ENCODE measurements around the gene ACKR3.

GRCh38 chr2:236553522-236553921 lies 16.1 kb upstream of the ACKR3 start:
- TF ChIP-seq, protein P1, sequence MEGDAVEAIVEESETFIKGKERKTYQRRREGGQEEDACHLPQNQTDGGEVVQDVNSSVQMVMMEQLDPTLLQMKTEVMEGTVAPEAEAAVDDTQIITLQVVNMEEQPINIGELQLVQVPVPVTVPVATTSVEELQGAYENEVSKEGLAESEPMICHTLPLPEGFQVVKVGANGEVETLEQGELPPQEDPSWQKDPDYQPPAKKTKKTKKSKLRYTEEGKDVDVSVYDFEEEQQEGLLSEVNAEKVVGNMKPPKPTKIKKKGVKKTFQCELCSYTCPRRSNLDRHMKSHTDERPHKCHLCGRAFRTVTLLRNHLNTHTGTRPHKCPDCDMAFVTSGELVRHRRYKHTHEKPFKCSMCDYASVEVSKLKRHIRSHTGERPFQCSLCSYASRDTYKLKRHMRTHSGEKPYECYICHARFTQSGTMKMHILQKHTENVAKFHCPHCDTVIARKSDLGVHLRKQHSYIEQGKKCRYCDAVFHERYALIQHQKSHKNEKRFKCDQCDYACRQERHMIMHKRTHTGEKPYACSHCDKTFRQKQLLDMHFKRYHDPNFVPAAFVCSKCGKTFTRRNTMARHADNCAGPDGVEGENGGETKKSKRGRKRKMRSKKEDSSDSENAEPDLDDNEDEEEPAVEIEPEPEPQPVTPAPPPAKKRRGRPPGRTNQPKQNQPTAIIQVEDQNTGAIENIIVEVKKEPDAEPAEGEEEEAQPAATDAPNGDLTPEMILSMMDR (conservative IDR thresholded peaks at IDR 0.05 in 1 of 2, IDR thresholded peaks at IDR 0.05 in 1 of 2; ENCODE audit: low read depth in 1 of 2, low read length in 2 of 2): no peak
- TF ChIP-seq EZH2 (IDR thresholded peaks at IDR 0.05; ENCODE audit: low read length, missing control alignments): no peak
